K562 (cell line): Measurements from ENCODE around the gene CENPB. TPM values are rescaled to one million over a fixed set of nuclear protein-coding genes. Genes with fewer than 3 reads are reported as not detected.

ENCODE experiments used
- ATAC-seq: fragments of 200-7000 bp; cut with Tn5 transposase; 3 replicates; pipeline ENCODE4 v1.9.1; 2020; ENCODE audit warnings: moderate library complexity
- BruUV-seq: library from RNA; stranded (reverse); fragments of 400-500 nt; replicated peaks from 2 replicates; lab custom pipeline; 2021; lab: Mats Ljungman, UMichigan
- CTCF ChIA-PET: fragments of 300-600 bp; formaldehyde crosslinking; extraction: SDS; loops from one replicate; lab custom pipeline; 2021; ENCODE audit warnings: low intra/inter-chr PET ratio; lab: Yijun Ruan, JAX
- POLR2A ChIA-PET: fragments of 300-600, 350-650 bp; sonication (Branson Sonifier 250); formaldehyde crosslinking; extraction: SDS; loops from one replicate; lab custom pipeline; 2021; ENCODE audit warnings: antibody characterized with exemption, inconsistent platforms; lab: Yijun Ruan, JAX
- DNase-seq, 4 experiments: peaks; one replicate each; pipeline versions ENCODE4 v3.0.0 to v3.0.0-alpha.2; 2011 to 2018; ENCODE audit warnings: low spot score in 3 of 4, mixed read lengths in 3 of 4; ENCODE audit errors: extremely low read depth in 1 of 4
- FAIRE-seq: peaks from 2 replicates; lab custom pipeline; 2011; peaks lifted over from hg19 to GRCh38; lab: Jason Lieb, UNC
- H2AFZ ChIP-seq: 2 replicates; pipeline ENCODE4 v1.6.0; 2011; ENCODE audit warnings: low read depth, low read length, control low read depth, inconsistent platforms
- H3K27ac ChIP-seq: fragments of 200-600 bp; 3 replicates; pipeline ENCODE4 v1.8.0; 2011; ENCODE audit warnings: low read depth, mild to moderate bottlenecking, control low read depth, inconsistent platforms, low read length, moderate library complexity, mixed read lengths; ENCODE audit errors: extremely low read depth
- H3K27me3 ChIP-seq, 2 experiments: fragments of 300-600 bp in 1 of 2; 2 replicates in 1 of 2; 3 replicates in 1 of 2; pipeline versions ENCODE4 v1.6.0 to v1.8.0; 2011; ENCODE audit warnings: inconsistent platforms in 2 of 2, low read length in 2 of 2, mild to moderate bottlenecking in 1 of 2, mixed read lengths in 1 of 2, moderate library complexity in 1 of 2; ENCODE audit not compliant: control insufficient read depth in 2 of 2, insufficient read depth in 2 of 2
- H3K36me3 ChIP-seq: fragments of 300-600 bp; 3 replicates; pipeline ENCODE4 v1.8.0; 2011; ENCODE audit warnings: mild to moderate bottlenecking, low read length, inconsistent platforms; ENCODE audit not compliant: control insufficient read depth, insufficient read depth
- H3K4me1 ChIP-seq, 2 experiments: fragments of 200-600 bp in 1 of 2; replicated peaks in 1 of 2; 2 replicates in 1 of 2; 3 replicates in 1 of 2; pipeline versions ENCODE4 v1.5.1 to v1.8.0; 2011; ENCODE audit warnings: inconsistent platforms in 2 of 2, low read length in 2 of 2, mild to moderate bottlenecking in 1 of 2, mixed read lengths in 1 of 2, moderate library complexity in 1 of 2; ENCODE audit not compliant: control insufficient read depth in 2 of 2, insufficient read depth in 2 of 2
- H3K4me2 ChIP-seq: 2 replicates; pipeline ENCODE4 v1.6.1; 2011; ENCODE audit warnings: low read length, control low read depth, inconsistent platforms, mixed read lengths; ENCODE audit not compliant: insufficient read depth
- H3K4me3 ChIP-seq: fragments of 200-600 bp; sonication (generic), shearing (Covaris generic); 2 replicates; pipeline ENCODE4 v1.5.1; 2016; ENCODE audit warnings: control low read depth, inconsistent platforms
- H3K79me2 ChIP-seq: fragments of 200-600 bp; 3 replicates; pipeline ENCODE4 v1.8.0; 2011; ENCODE audit warnings: low read length, inconsistent platforms; ENCODE audit not compliant: control insufficient read depth, insufficient read depth
- H3K9ac ChIP-seq, 2 experiments: 2 replicates each; pipeline versions ENCODE4 v1.6.0 to v1.6.1; 2011; ENCODE audit warnings: low read depth in 2 of 2, low read length in 2 of 2, control low read depth in 1 of 2, inconsistent platforms in 1 of 2, mild to moderate bottlenecking in 1 of 2, mixed read lengths in 1 of 2; ENCODE audit not compliant: insufficient read depth in 1 of 2
- H3K9me1 ChIP-seq: one replicate; pipeline ENCODE4 v1.6.0; 2011; ENCODE audit warnings: inconsistent platforms, mild to moderate bottlenecking, low read length, moderate library complexity; ENCODE audit not compliant: control insufficient read depth, insufficient read depth
- H3K9me3 ChIP-seq: replicated peaks from 2 replicates; pipeline ENCODE4 v1.5.1; 2011; ENCODE audit warnings: low read depth, low read length, inconsistent platforms; ENCODE audit not compliant: control insufficient read depth, insufficient read depth
- H4K20me1 ChIP-seq: replicated peaks from 2 replicates; pipeline ENCODE4 v1.6.1; 2011; ENCODE audit warnings: low read length, inconsistent platforms, mixed read lengths; ENCODE audit not compliant: control insufficient read depth, insufficient read depth
- CBX2 ChIP-seq: fragments of 200-600 bp; sonication (generic); IDR thresholded peaks from one replicate; pipeline ENCODE4 v1.6.1; 2012; ENCODE audit warnings: mild to moderate bottlenecking, low read length, inconsistent platforms; ENCODE audit not compliant: insufficient read depth, poor library complexity, severe bottlenecking
- ETV5 ChIP-seq: sonication (generic); formaldehyde crosslinking; IDR thresholded peaks from 2 replicates; pipeline ENCODE4 v1.4.0; 2020; ENCODE audit warnings: low read depth, mild to moderate bottlenecking, missing genetic modification reagents
- EWSR1 ChIP-seq: fragments of 450-650 bp; IDR thresholded peaks from 2 replicates; pipeline ENCODE4 v1.6.1; 2018; ENCODE audit warnings: borderline replicate concordance, mild to moderate bottlenecking, low read depth, moderate library complexity; ENCODE audit not compliant: partially characterized antibody
- MEF2A ChIP-seq: IDR thresholded peaks from 2 replicates; pipeline ENCODE4 v1.6.1; 2011; ENCODE audit warnings: low read depth, mild to moderate bottlenecking, low read length, moderate library complexity; ENCODE audit not compliant: control insufficient read depth
- MYC ChIP-seq, 2 experiments: fragments of 250-450 bp in 1 of 2; sonication (Bioruptor Pico) in 1 of 2; IDR thresholded peaks; 2 replicates each; pipeline versions ENCODE4 v1.5.1 to v1.6.1; 2012 to 2021; ENCODE audit warnings: low read depth in 2 of 2, borderline replicate concordance in 1 of 2, improper control_type of control experiment in 1 of 2, low read length in 1 of 2, mild to moderate bottlenecking in 1 of 2, moderate library complexity in 1 of 2
- NFE2 ChIP-seq: IDR thresholded peaks from 2 replicates; pipeline ENCODE4 v1.6.1; 2014; ENCODE audit warnings: antibody characterized with exemption, low read depth
- NFYB ChIP-seq: IDR thresholded peaks from 2 replicates; pipeline ENCODE4 v1.6.1; 2011; ENCODE audit warnings: mild to moderate bottlenecking, moderate library complexity; ENCODE audit not compliant: insufficient read length; ENCODE audit errors: extremely low read depth
- POLR2A ChIP-seq: fragments of 450-650 bp; conservative IDR thresholded peaks from 2 replicates; pipeline ENCODE4 v1.6.1; 2016
- SNIP1 ChIP-seq: fragments of 450-650 bp; IDR thresholded peaks from 2 replicates; pipeline ENCODE4 v1.7.1; 2017; ENCODE audit warnings: low read depth, mild to moderate bottlenecking
- ZBTB34 ChIP-seq: fragments of 250-450 bp; sonication (Bioruptor Pico); IDR thresholded peaks from 2 replicates; pipeline ENCODE4 v1.8.0; 2021; ENCODE audit warnings: mild to moderate bottlenecking, moderate library complexity
- ZFP91 ChIP-seq: sonication (generic); formaldehyde crosslinking; IDR thresholded peaks from 2 replicates; pipeline ENCODE4 v1.8.0; 2022; ENCODE audit warnings: mild to moderate bottlenecking, missing genetic modification reagents
- WGBS: fragments of 100-300 bp; shearing (Covaris generic); methylation state at CpG from one replicate; pipeline ENCODE4 v1.1.6; 2016; ENCODE audit warnings: low coverage, mixed read lengths; ENCODE audit not compliant: insufficient coverage; ENCODE audit errors: missing lambda C conversion rate; 5-methylcytosine and 5-hydroxymethylcytosine counted together
- in situ Hi-C: fragments of 300-500 bp; cut with MboI; formaldehyde crosslinking; loops from 4 replicates; pipeline ENCODE4 v1.15.0; 2018; ENCODE audit warnings: inconsistent platforms, mixed read lengths
- intact Hi-C: fragments of 100-400 bp; cut with micrococcal nuclease; formaldehyde crosslinking; loops from 2 replicates; pipeline ENCODE4 v1.14.2; 2022
- polyA plus RNA-seq, 8 experiments: library from polyadenylated mRNA; depleted of rRNA in 4 of 8; stranded (reverse) in 5 of 8; unstranded in 3 of 8; fragments of >200 nt; fragmentation: Nextera tagmentation in 2 of 8; fragmentation: Illumina TruSeq in 1 of 8; extraction: Ambion mirVana in 2 of 8; extraction: Trizol in 1 of 8; gene quantifications; 2 replicates each; pipeline versions ENCODE4 v1.2.1 to v1.2.3, GENCODE V29; 2011 to 2014; ENCODE audit warnings: inconsistent platforms in 1 of 8, missing spikeins in 1 of 8
- total RNA-seq, 7 experiments: library from RNA; depleted of rRNA in 6 of 7; stranded (reverse); fragments of >200 nt in 6 of 7; fragmentation: Illumina TruSeq in 2 of 7; extraction: Trizol in 2 of 7; gene quantifications; 2 replicates each; pipeline versions ENCODE4 v1.2.1 to v1.2.3, GENCODE V29; 2011 to 2021; ENCODE audit warnings: low replicate concordance in 1 of 7

The CENPB gene
- total and polyA plus RNA-seq, 9 of the 15 experiments (the other 6 are each of a cell fraction or from before 2014, with no cell fraction given), result 0.17 to 70.8 (median 24.9) TPM

- TF ChIP-seq ZBTB34 (CRISPR knock-in tag) (no peak), NFE2 (no peak)
These were observed 43.3 kb downstream of the CENPB start (continued) for GRCh38 chr20:3743251-3743650.

- no peak for TF ChIP-seq CBX2
- TF ChIP-seq ZFP91 (CRISPR knock-in tag), result no peak
- TF ChIP-seq NFYB, result no peak
- TF ChIP-seq MEF2A, result no peak
- TF ChIP-seq ETV5 (CRISPR knock-in tag), result no peak
- no peak for TF ChIP-seq EWSR1
- no peak for TF ChIP-seq SNIP1
- no peak for TF ChIP-seq POLR2A
- TF ChIP-seq MYC (IDR thresholded peaks at IDR 0.05; ENCODE audit: low read depth, low read length), result no peak
- TF ChIP-seq MYC (CRISPR knock-in tag; IDR thresholded peaks at IDR 0.05; ENCODE audit: borderline replicate concordance, low read depth), result no peak
- Histone ChIP-seq H3K9me3 (no peaks in the 10 kb centered on the region), H3K4me1 (peaks cover 3 to 35% of the 10 kb centered on the region in 2 experiments; a peak in 3 of 5 replicates), H3K27ac (no peak overlapping the region), H3K4me3 (no peak overlapping the region), H3K79me2 (no peaks in the 10 kb centered on the region), H4K20me1 (no peaks in the 10 kb centered on the region), H3K27me3 (no peaks in the 10 kb centered on the region), H3K36me3 (no peaks in the 10 kb centered on the region), H3K9ac (peak overlapping the region in 1 of 2 experiments; percentile 61; a peak in 2 of 4 replicates), H3K9me1 (no peaks in the 10 kb centered on the region), H2AFZ (no peak overlapping the region), H3K4me2 (no peak overlapping the region)
- FAIRE-seq (no peak), DNase-seq (no peak), ATAC-seq (no peak)
- BruUV-seq, result no TSS peak
- in situ Hi-C loops, result no loop called here
- ChIA-PET POLR2A (interaction anchor here (0.6 kb wide), 1 partner anchor 9 kb away, joined by 4 read pairs; the partner anchor contains the start of gene HSPA12B), CTCF (no interaction called here)
- intact Hi-C loops, result no loop called here
- WGBS, result 41% methylated on average over 6 of the region's 7 CpGs
These were observed 44.6 kb downstream of the CENPB start for GRCh38 chr20:3741836-3742458.
